NOMO-1 treated with DMSO at 0.1 percent for 48 hours (cell line): ENCODE results near the gene PARD3.

ENCODE experiments used
- DNase-seq: peaks from one replicate; lab custom pipeline; 2025; ENCODE audit not compliant: unreplicated experiment; lab: John Stamatoyannopoulos, UW

Gene PARD3

GRCh38 chr10:34548466-34548865 lies 266.6 kb downstream of the PARD3 start:
- DNase-seq = no peak

DNA sequence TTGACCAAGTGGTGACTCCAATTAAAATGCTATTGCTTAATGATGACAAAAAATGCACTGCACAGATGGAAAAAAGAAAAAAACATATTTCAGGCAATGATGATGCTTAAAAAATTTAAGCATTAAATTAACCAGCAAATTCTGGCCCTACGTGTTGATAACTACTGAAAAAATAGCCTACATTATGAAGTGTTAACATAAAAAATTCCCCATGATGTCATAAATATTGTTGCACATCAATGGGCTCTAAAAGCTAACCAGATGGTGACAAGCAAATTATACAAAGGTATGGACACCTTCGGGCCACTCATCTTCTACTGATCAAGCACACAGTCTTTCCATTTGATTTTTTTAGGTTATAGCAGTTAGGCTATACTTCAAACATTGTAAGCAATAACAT lies 267.4 kb downstream of the PARD3 start:
- no peak for DNase-seq

GRCh38 chr10:34547291-34547690 lies 267.8 kb downstream of the PARD3 start:
- DNase-seq = no peak

- DNase-seq = no peak
Measured at GRCh38 chr10:34544400-34544799, 270.7 kb downstream of the PARD3 start.

GRCh38 chr10:34543716-34544115 lies 271.4 kb downstream of the PARD3 start:
- no peak for DNase-seq

GRCh38 chr10:34540492-34540891 lies 274.6 kb downstream of the PARD3 start:
- DNase-seq = no peak

DNA sequence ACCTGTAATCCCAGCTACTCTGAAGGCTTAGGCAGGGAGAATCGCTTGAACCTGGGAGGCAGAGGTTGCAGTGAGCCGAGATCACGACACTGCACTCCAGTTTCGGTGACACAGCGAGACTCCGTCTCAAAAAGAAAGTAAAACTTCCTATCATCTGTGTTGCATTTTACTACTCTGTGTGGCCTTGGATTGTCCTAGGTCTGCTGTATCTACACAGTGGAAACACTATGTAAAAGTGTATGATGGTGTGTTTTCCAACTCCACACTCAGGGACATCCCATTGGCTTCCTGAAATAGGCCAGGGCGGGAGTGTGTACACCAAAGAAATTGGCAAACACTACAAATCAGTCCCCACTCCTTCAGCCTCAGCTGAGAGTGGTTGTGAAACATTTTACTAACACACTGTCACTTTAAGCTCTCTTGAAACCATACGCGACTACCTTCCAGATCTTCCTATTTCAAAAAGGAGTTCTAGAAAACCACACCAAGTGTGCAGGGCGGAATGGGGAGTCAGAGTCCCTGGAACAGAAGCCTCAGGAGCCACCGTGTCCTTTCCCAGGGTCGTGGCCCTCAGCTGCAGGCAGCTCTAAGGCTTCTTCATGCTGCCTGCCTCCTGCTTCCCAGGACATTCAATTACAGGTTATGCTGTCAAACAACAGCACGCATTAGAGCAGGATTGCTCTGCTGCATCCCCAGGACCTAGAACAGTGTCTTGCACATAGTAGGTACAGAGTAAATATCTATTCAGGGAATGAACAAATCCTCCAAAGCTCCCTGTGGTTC lies 275.4 kb downstream of the PARD3 start:
- peak; percentile 38 for DNase-seq

DNA sequence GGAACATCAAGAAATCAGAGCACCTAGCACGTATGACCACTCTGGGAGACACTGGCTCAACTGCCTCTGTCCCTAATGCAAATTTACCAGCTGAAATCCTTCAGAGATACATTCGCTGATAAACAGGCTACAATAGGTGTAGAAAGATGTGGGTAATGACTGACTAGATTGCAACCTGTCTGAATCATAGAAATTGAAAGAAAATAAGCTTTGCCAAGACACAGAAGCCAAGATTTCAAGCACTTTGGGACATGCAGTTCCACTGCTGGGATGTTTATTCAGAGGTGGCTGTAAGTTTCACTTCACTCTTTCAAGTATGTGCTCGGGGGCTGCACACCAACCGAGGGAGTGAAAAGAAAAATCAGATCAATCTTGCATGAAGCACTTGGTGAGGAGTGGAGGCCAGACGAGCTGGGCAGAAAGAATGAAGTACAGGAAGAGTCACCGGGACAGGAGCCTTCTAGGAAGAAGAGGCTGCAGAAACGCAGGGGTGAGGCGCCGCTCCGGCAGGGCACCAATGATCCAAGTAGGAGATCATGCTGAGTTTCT lies 276.7 kb downstream of the PARD3 start:
- peak; percentile 8 for DNase-seq

- DNase-seq = peak; percentile 54
Measured at GRCh38 chr10:34537629-34538231, 277.4 kb downstream of the PARD3 start.

- DNase-seq = no peak
Measured at GRCh38 chr10:34535872-34536271, 279.2 kb downstream of the PARD3 start.

DNA sequence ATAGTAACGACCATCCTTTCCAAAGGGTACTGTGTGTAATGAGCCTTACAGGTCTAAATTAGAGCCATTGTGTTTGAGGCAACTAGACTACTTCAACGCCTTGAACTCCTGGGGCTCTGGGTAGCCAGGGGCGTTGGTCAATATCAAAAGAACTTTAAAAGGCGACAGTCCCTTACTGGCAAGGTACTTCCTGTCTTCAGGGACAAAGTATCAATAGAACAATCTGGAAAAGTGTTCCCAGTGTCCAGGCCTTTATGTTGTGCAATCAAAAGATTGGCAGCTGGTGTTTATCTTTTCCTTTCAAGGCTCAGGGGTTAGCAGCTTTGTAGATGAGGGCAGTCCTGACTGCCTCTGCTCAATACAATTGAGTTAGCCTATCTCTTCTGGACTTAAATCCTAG lies 284.3 kb downstream of the PARD3 start:
- no peak for DNase-seq

DNA sequence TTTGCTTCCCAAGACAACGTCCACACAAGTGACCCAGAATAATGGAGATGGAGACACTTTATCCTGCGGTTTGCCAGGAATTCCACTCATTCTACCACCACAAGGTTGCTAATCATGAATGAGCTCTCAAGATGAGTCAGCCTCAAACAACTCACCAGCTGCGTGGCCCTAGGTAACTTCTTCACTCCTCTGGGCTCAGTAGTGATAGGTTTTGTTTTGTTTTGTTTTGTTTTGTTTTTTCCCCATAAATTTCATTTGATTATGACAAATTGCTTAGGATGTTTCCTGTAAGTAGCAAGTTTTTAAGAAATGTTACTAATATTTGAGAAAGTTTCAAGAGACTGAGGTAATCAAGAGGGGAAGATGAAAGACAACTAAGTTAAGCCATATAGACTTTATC lies 286.8 kb downstream of the PARD3 start:
- no peak for DNase-seq

DNA sequence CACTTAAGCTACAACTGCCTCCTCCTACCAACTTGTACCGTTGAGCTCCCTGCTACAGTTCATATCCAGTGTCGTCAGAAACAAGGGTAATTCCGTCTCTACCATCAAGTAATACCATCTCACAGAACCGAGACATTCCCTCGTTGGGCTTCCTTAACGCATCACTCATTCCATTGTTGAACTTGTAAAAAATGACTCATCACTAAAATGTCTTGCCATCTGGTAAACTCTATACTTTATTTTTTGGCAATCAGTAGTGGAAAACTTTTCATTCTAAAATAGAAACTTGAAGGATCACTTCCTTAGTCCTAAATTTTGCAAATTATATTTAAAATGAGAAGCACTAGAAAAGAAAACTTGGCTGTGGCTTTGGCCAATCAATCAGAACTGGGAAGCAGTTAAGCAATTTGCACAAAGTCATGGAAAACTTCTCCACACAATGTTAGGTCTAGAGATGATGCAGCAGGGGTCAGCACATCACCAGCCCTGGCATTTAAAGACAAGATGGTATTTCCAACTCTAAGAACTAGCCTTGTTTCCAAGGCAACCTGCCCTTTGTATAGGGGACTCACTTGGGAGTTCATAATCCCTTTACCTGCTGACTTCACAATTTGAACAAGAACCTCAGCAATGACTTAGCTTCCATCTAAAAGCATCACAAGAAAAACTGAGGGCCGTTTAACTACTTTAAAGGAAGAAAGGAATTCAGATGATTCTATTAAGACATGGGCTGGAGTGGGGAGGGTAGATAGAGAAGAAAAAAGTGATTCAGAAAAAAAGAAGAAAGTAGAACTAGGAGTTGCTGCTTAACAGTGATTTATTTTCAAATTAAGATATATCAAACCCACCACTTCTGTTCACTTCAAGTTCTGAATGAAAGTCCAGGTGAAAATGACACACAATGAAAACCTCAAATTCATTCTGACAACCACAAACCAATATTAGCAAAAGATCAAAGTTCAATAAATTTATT lies 288.1 kb downstream of the PARD3 start:
- DNase-seq = no peak

GRCh38 chr10:34526186-34526585 lies 288.9 kb downstream of the PARD3 start:
- DNase-seq = no peak

DNA sequence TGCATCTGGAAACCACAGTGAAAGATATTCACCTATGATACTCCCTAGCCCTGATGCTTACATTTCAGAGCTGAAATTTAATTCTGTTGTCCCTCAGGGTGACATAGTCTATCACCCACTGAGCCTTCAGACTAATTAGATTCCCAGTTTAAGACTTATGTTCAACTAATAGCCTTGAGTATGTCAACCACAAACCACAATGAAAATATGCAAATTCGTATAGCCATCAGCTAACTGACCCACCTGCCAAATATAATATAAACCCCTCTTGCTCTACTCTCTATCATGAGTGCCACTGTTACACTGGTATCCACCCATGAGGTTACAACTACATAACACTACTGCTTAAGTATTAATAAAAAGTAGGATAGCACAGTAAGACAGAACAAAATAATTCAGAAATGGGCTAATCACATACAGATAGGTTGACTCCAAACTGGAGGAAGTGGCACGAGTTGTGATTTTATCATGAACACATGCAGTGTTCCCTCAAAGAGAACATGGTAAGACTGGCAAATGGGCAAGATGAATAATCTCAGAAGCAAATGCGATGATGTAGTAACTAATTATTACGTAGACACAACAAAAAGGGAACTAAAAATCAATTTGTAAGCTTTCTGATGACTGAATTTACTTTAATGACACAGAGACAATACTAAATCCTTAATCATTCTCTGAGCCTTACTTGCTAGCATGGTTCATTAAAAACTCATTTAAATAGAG lies 290.6 kb downstream of the PARD3 start:
- DNase-seq = no peak

DNA sequence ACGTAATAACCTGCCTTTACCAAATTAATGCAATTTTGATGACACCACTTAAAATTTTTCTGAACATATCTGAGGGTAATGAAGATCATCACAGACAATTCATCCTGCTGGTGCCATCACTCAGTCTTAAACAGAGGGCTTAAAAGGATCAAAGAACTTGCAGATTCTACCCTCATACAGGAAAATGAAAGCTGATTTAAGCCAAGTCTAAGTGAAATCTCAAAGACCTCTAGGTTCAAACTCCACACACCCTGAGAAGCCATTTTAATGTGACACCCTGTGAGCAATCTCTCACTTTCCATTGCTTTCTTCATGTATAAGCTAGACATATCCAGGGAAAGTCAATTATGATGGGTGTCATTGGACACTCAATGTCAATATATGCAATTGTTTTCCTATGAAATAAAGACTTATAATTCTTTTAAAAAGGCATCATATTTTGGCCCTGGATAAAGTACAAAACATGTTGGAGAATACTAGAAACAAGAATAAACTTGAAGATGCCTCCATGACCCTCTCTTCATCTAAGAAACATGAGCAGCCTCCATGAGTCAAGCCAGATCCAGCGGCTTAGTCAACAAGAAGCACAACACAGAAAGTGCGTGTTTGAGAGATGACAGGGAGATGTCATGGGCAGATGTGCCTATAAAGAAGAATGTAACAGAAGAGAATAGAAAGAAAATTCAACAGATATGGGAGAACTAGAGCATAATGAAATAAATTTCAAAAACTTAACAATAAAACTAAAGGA lies 291.9 kb downstream of the PARD3 start:
- DNase-seq = no peak

GRCh38 chr10:34522546-34522945 lies 292.6 kb downstream of the PARD3 start:
- peak; percentile 57 for DNase-seq

DNA sequence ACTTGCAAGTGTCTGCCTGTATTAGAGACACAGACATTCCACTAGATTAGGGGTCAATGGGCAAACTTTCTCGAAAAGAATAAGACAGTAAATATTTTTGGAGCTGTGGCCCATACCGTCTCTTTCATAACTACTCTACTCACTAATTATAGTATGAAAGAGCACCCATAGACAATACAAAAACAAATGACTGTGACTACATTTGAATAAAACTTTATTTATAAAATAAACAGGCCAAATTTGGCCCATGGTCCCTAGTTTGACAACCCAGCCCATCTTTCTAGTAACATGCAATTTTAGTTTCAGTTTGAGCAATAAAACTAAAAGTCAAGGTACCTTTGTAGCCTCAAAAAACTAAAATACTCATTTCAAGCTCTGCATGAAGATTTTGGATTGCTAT lies 294.6 kb downstream of the PARD3 start:
- DNase-seq = no peak

DNA sequence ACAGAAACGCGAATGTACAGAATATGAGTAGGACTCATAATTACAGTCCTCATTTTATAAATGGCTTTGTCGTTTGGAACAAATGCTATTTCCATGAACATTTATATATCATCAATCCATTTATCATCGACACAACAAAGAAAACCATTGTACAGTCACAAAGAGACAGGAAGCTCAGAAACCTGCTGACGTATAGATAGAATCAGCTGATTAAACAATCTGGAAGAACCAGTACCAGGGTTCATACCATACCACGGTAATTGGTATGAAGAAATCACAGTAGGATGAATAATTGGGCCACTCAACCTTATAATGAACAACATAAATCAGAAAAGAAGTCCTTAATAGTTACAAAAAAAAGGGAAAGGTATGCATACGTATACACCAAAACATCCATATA lies 295.0 kb downstream of the PARD3 start:
- no peak for DNase-seq

- DNase-seq = no peak
Measured at GRCh38 chr10:34514290-34514689, 300.8 kb downstream of the PARD3 start.
